Peyer's patch (tissue), 4 donors: Measurements from ENCODE around the gene BOC.

Source experiments
- POLR2A ChIP-seq, 2 donors: fragments of 450-650 bp; IDR thresholded peaks; one replicate each; pipeline ENCODE4 v1.5.1; 2017; ENCODE audit warnings: antibody characterized with exemption in 2 of 2, mild to moderate bottlenecking in 2 of 2, moderate library complexity in 2 of 2
- TF ChIP-seq, protein P1 (sequence below), 6 experiments: fragments of 450-650 bp in 4 of 6; fragments of 200-600 bp in 2 of 6; sonication (generic) in 1 of 6; IDR thresholded peaks; one replicate each; pipeline ENCODE4 v1.5.1; 2017 to 2019; ENCODE audit warnings: antibody characterized with exemption in 6 of 6, mild to moderate bottlenecking in 3 of 6, moderate library complexity in 1 of 6

DNA sequence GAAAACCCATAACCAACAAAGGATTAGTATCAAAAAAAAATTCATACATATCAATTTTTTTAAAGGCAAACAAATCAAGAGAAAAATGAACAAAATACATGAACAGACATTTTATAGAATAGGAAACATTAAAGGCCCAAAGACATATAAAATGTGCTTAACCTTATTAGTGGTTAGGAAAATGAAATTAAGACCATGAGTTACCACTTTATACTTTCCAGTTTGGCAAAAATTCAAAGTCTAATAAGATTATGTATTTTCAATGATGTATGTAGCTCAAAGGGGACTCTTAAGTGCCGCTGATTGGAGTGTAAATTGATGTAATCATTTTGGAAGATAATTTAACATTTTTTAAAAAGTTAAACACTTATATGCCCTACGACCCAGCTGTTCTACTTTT is 89.2 kb downstream of the BOC start:
- TF ChIP-seq, protein P1, sequence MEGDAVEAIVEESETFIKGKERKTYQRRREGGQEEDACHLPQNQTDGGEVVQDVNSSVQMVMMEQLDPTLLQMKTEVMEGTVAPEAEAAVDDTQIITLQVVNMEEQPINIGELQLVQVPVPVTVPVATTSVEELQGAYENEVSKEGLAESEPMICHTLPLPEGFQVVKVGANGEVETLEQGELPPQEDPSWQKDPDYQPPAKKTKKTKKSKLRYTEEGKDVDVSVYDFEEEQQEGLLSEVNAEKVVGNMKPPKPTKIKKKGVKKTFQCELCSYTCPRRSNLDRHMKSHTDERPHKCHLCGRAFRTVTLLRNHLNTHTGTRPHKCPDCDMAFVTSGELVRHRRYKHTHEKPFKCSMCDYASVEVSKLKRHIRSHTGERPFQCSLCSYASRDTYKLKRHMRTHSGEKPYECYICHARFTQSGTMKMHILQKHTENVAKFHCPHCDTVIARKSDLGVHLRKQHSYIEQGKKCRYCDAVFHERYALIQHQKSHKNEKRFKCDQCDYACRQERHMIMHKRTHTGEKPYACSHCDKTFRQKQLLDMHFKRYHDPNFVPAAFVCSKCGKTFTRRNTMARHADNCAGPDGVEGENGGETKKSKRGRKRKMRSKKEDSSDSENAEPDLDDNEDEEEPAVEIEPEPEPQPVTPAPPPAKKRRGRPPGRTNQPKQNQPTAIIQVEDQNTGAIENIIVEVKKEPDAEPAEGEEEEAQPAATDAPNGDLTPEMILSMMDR (IDR thresholded peaks at IDR 0.05) = no peak
- no peak for TF ChIP-seq POLR2A (IDR thresholded peaks at IDR 0.05)
